ENCODE data around the gene PLEKHH1.

- TF ChIP-seq CTCF (IDR thresholded peaks at IDR 0.05) (no peak), POLR2AphosphoS5 (IDR thresholded peaks at IDR 0.05) (no peak)
Measured at GRCh38 chr14:67620217-67620785, 87.2 kb downstream of the PLEKHH1 start.
